ENCODE measurements around the gene FAM13A.

The FAM13A gene

DNA sequence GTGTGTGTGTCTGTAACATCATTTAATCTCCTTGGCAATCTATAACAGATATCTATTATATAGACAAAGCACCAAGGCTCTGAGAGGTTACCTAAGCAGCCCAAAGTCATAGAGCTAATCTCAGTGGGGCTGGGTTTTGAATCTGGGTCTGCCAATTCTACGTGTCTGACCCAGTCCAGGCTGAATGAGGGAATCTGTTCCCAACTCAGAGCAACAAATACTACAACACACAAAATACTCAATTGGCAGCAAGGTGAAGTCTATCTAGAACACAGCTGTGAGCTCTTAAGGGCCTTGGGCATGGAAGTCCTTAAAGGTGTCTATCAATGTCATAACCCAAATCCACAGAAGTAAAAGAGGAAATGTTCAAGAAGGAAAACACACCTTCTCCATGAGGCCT lies 311.8 kb downstream of the FAM13A start:
- no peak for DNase-seq (ENCODE audit: low read depth in 1 of 2, low spot score in 1 of 2)
- TF ChIP-seq GABPA (IDR thresholded peaks at IDR 0.05; ENCODE audit: low read depth) = no peak
- TF ChIP-seq, protein P1, sequence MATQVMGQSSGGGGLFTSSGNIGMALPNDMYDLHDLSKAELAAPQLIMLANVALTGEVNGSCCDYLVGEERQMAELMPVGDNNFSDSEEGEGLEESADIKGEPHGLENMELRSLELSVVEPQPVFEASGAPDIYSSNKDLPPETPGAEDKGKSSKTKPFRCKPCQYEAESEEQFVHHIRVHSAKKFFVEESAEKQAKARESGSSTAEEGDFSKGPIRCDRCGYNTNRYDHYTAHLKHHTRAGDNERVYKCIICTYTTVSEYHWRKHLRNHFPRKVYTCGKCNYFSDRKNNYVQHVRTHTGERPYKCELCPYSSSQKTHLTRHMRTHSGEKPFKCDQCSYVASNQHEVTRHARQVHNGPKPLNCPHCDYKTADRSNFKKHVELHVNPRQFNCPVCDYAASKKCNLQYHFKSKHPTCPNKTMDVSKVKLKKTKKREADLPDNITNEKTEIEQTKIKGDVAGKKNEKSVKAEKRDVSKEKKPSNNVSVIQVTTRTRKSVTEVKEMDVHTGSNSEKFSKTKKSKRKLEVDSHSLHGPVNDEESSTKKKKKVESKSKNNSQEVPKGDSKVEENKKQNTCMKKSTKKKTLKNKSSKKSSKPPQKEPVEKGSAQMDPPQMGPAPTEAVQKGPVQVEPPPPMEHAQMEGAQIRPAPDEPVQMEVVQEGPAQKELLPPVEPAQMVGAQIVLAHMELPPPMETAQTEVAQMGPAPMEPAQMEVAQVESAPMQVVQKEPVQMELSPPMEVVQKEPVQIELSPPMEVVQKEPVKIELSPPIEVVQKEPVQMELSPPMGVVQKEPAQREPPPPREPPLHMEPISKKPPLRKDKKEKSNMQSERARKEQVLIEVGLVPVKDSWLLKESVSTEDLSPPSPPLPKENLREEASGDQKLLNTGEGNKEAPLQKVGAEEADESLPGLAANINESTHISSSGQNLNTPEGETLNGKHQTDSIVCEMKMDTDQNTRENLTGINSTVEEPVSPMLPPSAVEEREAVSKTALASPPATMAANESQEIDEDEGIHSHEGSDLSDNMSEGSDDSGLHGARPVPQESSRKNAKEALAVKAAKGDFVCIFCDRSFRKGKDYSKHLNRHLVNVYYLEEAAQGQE (IDR thresholded peaks at IDR 0.05; ENCODE audit: insufficient replicate concordance, low read depth) = no peak
- TF ChIP-seq POLR2AphosphoS5 (IDR thresholded peaks at IDR 0.05; ENCODE audit: low read depth) = no peak
- TF ChIP-seq, protein P2, sequence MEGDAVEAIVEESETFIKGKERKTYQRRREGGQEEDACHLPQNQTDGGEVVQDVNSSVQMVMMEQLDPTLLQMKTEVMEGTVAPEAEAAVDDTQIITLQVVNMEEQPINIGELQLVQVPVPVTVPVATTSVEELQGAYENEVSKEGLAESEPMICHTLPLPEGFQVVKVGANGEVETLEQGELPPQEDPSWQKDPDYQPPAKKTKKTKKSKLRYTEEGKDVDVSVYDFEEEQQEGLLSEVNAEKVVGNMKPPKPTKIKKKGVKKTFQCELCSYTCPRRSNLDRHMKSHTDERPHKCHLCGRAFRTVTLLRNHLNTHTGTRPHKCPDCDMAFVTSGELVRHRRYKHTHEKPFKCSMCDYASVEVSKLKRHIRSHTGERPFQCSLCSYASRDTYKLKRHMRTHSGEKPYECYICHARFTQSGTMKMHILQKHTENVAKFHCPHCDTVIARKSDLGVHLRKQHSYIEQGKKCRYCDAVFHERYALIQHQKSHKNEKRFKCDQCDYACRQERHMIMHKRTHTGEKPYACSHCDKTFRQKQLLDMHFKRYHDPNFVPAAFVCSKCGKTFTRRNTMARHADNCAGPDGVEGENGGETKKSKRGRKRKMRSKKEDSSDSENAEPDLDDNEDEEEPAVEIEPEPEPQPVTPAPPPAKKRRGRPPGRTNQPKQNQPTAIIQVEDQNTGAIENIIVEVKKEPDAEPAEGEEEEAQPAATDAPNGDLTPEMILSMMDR (IDR thresholded peaks at IDR 0.05; ENCODE audit: insufficient read depth, low read length) = no peak
- Histone ChIP-seq H3K27me3 (ENCODE audit: insufficient read depth, poor library complexity, severe bottlenecking) (no peaks in the 10 kb centered on the region), H3K27ac (replicated peaks) (no peak overlapping the region), H3K4me3 (replicated peaks; ENCODE audit: insufficient read depth, low read length) (no peak overlapping the region)

DNA sequence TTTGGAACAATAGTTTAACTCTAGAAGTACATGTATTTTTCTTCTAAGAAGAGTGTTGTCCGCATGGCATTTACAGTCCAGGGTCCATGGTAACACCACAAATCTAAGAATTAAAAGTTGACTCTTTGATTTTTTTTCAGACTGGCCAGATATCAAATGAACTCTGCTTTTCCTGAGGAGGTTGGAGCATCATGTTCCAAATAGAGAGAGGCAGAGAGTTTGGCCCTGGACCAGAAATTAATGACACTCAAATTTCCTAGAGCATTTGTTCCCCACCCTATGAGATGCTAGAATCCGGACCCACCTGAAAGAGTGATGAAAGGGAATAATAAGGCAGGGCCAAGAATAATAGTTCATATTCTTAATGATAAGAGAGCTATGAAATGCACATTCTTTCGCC lies 312.4 kb downstream of the FAM13A start:
- no peaks in the 10 kb centered on the region for H3K27me3 ChIP-seq (ENCODE audit: insufficient read depth, poor library complexity, severe bottlenecking)
- TF ChIP-seq GABPA (IDR thresholded peaks at IDR 0.05; ENCODE audit: low read depth) (no peak), POLR2AphosphoS5 (IDR thresholded peaks at IDR 0.05; ENCODE audit: low read depth) (no peak), SPI1 (IDR thresholded peaks at IDR 0.05; ENCODE audit: borderline replicate concordance, low read depth) (no peak)
- TF ChIP-seq, protein P2 (IDR thresholded peaks at IDR 0.05; ENCODE audit: insufficient read depth, low read length) = no peak
- TF ChIP-seq, protein P1 (IDR thresholded peaks at IDR 0.05; ENCODE audit: insufficient replicate concordance, low read depth) = no peak
- no peak overlapping the region for H3K4me3 ChIP-seq (replicated peaks; ENCODE audit: insufficient read depth, low read length)
- DNase-seq (ENCODE audit: low read depth in 1 of 2, low spot score in 1 of 2) = no peak
- H3K27ac ChIP-seq (replicated peaks) = no peak overlapping the region

DNA sequence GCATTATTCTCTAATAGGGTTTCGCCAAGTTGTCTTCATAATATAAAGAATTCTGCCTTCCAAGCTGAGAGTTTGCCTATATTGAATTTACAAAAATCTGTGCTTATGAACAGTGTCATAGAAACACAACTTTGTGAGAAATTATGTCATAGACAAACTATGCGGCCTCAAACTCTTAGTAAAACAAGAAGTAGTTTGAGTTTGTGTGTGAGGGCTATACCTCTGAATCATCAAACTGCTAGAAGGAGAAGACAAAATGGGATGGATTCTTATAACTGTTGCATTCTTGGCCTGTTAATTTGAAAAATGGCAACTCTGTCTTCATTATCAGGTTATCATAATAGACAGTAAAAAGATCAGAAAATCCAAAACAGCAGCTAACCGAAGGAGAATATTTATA lies 313.3 kb downstream of the FAM13A start:
- DNase-seq (ENCODE audit: low read depth in 1 of 2, low spot score in 1 of 2) = no peak
- no peak for TF ChIP-seq SPI1 (IDR thresholded peaks at IDR 0.05; ENCODE audit: borderline replicate concordance, low read depth)
- TF ChIP-seq GABPA (IDR thresholded peaks at IDR 0.05; ENCODE audit: low read depth) = no peak
- TF ChIP-seq, protein P1 (IDR thresholded peaks at IDR 0.05; ENCODE audit: insufficient replicate concordance, low read depth) = no peak
- TF ChIP-seq, protein P2 (IDR thresholded peaks at IDR 0.05; ENCODE audit: insufficient read depth, low read length) = no peak
- no peak for TF ChIP-seq POLR2AphosphoS5 (IDR thresholded peaks at IDR 0.05; ENCODE audit: low read depth)
- H3K4me3 ChIP-seq (replicated peaks; ENCODE audit: insufficient read depth, low read length) = no peak overlapping the region
- H3K27me3 ChIP-seq (ENCODE audit: insufficient read depth, poor library complexity, severe bottlenecking) = no peaks in the 10 kb centered on the region
- H3K27ac ChIP-seq (replicated peaks) = no peak overlapping the region

All from HL-60 (cell line).